ENCODE measurements around the gene GJA3. TPM values are rescaled to one million over a fixed set of nuclear protein-coding genes. Genes with fewer than 3 reads are reported as not detected.

Gene GJA3
- total and polyA plus RNA-seq, 2 of the 8 experiments (the other 6 are each of a cell fraction or from before 2014, with no cell fraction given): 0.12 to 0.60 TPM

DNA sequence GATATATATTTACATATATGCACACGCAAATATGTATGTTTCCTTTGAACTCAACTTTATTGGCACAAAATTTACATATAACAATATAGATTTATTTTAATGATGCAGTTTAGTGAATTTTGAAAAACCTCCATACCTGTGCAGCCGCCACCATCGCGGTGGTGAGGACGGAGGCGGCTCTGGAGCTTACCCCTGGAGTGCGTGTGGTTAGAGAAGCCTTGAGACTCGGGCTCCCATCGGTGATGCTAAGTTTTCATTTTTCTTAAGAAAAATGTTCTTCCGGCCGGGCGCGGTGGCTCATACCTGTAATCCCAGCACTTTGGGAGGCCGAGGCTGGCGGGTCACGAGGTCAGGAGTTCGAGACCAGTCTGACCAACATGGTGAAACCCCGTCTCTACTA, 31.8 kb downstream of the GJA3 start:
- Histone ChIP-seq H3K23me2 (ENCODE audit: low read depth, low read length) (peaks cover 25% of the 10 kb centered on the region), H2BK5ac (ENCODE audit: low read depth, low read length) (no peak overlapping the region), H2BK15ac (ENCODE audit: low read length) (no peak overlapping the region), H3K9ac (replicated peaks in 1 of 4; ENCODE audit: extremely low read depth in 1 of 4, low read depth in 3 of 4, low read length in 3 of 4) (no peak overlapping the region), H2BK20ac (ENCODE audit: low read length) (no peak overlapping the region), H3K79me2 (ENCODE audit: control insufficient read depth in 1 of 2, insufficient read depth in 2 of 2, low read length in 2 of 2) (no peaks in the 10 kb centered on the region), H3K18ac (ENCODE audit: extremely low read depth, low read length) (no peak overlapping the region), H4K5ac (ENCODE audit: insufficient read length, low read depth, low read length) (no peak overlapping the region), H3K27ac (ENCODE audit: low read depth, low read length) (no peak overlapping the region), H3K4me3 (ENCODE audit: extremely low read depth in 1 of 4, insufficient read depth in 2 of 4, low read depth in 3 of 4, low read length in 4 of 4) (peak overlapping the region in 3 of 4 experiments; percentile 58 to 65 (median 59); a peak in 4 of 8 replicates), H3K14ac (ENCODE audit: insufficient read length) (no peak overlapping the region), H3K27me3 (replicated peaks in 1 of 4; ENCODE audit: control insufficient read depth in 3 of 4, extremely low read depth in 1 of 4, insufficient read depth in 3 of 4, low read length in 3 of 4) (peaks cover 0 to 20% (median 15%) of the 10 kb centered on the region in 4 experiments; a peak in 6 of 7 replicates), H4K91ac (replicated peaks; ENCODE audit: insufficient read length, low read length) (no peak overlapping the region), H3K36me3 (ENCODE audit: control insufficient read depth in 2 of 4, insufficient read depth in 4 of 4, low read length in 3 of 4) (no peaks in the 10 kb centered on the region), H4K20me1 (replicated peaks in 1 of 2; ENCODE audit: control insufficient read depth in 1 of 2, insufficient read depth in 2 of 2, low read length in 2 of 2) (no peaks in the 10 kb centered on the region), H2AK5ac (ENCODE audit: low read depth, low read length) (no peak overlapping the region), H3K9me3 (ENCODE audit: insufficient read depth in 2 of 2, low read depth in 1 of 2, low read length in 1 of 2) (no peaks in the 10 kb centered on the region), H3K56ac (replicated peaks; ENCODE audit: insufficient read length, low read depth, low read length) (no peak overlapping the region), H3K4me1 (replicated peaks in 1 of 4; ENCODE audit: control insufficient read depth in 3 of 4, insufficient read depth in 4 of 4, low read length in 3 of 4) (peaks cover 0 to 7% (median 2%) of the 10 kb centered on the region in 4 experiments; a peak in 4 of 7 replicates), H2BK120ac (replicated peaks; ENCODE audit: low read depth, low read length) (no peak overlapping the region), H3K79me1 (ENCODE audit: low read depth, low read length) (no peaks in the 10 kb centered on the region), H3K23ac (ENCODE audit: insufficient read length) (no peak overlapping the region), H2BK12ac (ENCODE audit: low read depth, low read length) (no peak overlapping the region), H2AFZ (ENCODE audit: low read length) (no peak overlapping the region), H3K4ac (replicated peaks; ENCODE audit: insufficient read length, low read depth, low read length) (no peak overlapping the region), H4K8ac (ENCODE audit: extremely low read depth, insufficient read depth, low read length) (no peak overlapping the region), H3K4me2 (ENCODE audit: insufficient read depth in 1 of 2, low read depth in 2 of 2, low read length in 2 of 2) (peak overlapping the region; percentile 89 to 98)
- FAIRE-seq (no peak), DNase-seq (ENCODE audit: low read depth in 1 of 2, low spot score in 2 of 2) (no peak)
- POLR2A ChIA-PET (ENCODE audit: partially characterized antibody): interaction anchor here (1.1 kb wide), 1 partner anchor 41 kb away, joined by 3 read pairs; no protein-coding TSS in a partner anchor
- CTCF ChIA-PET (ENCODE audit: partially characterized antibody): interaction anchor here (1.2 to 2.8 kb wide), 6 partner anchors 9 to 66 kb away, joined by 3 to 12 read pairs (median 11); partner anchors contain the start of gene GJA3
- 86% methylated on average over 17 of the region's 18 CpGs; no CpG with 5 or more reads in 1 of the 2 experiments for WGBS, 2 experiments (ENCODE audit: extremely low coverage in 1 of 2, insufficient coverage in 1 of 2, insufficient read length in 1 of 2, insufficient replicate concordance in 2 of 2, low coverage in 1 of 2, low lambda C conversion rate in 2 of 2, missing lambda C conversion rate in 1 of 2)
- no peak for TF ChIP-seq RBBP5 (IDR thresholded peaks at IDR 0.05; ENCODE audit: borderline replicate concordance, low read depth, low read length)
- no peak for TF ChIP-seq EZH2 (IDR thresholded peaks at IDR 0.05; ENCODE audit: low read depth, low read length, severe bottlenecking)
